IPS-NIHi11 (cell line): Measurements from ENCODE around the gene NDN.

Source experiments
- DNase-seq: peaks from one replicate; pipeline ENCODE4 v3.0.0; 2012; ENCODE audit warnings: mixed read lengths, low spot score

NDN gene

GRCh38 chr15:23642413-23643044, 44.6 kb downstream of the NDN start:
- peak; percentile 64 for DNase-seq
